Smooth muscle cell (in vitro differentiated cells): ENCODE measurements around the gene DIP2C. TPM values are rescaled to one million over a fixed set of nuclear protein-coding genes. Genes with fewer than 3 reads are reported as not detected.

Experiments
- DNase-seq: peaks from one replicate; lab custom pipeline; 2025; ENCODE audit not compliant: unreplicated experiment; lab: John Stamatoyannopoulos, UW
- H2AFZ ChIP-seq: fragments of 200-600 bp; sonication (generic); 2 replicates; pipeline ENCODE4 v1.6.0; 2016; ENCODE audit warnings: antibody characterized with exemption, low read depth, mild to moderate bottlenecking
- H3F3A ChIP-seq: fragments of 200-600 bp; sonication (generic); 2 replicates; pipeline ENCODE4 v1.6.0; 2017; ENCODE audit warnings: antibody characterized with exemption, low read depth
- H3K27ac ChIP-seq: fragments of 200-600 bp; sonication (generic); 2 replicates; pipeline ENCODE4 v1.5.1; 2016; ENCODE audit warnings: low read depth, mild to moderate bottlenecking
- H3K27me3 ChIP-seq: fragments of 200-600 bp; sonication (generic); 2 replicates; pipeline ENCODE4 v1.6.1; 2016; ENCODE audit warnings: low read depth, mild to moderate bottlenecking
- H3K36me3 ChIP-seq: fragments of 200-600 bp; sonication (generic); 2 replicates; pipeline ENCODE4 v1.5.1; 2016; ENCODE audit warnings: low read depth
- H3K4me1 ChIP-seq: fragments of 200-600 bp; sonication (generic); 2 replicates; pipeline ENCODE4 v1.5.1; 2016; ENCODE audit warnings: low read depth
- H3K4me2 ChIP-seq: fragments of 200-600 bp; sonication (generic); 2 replicates; pipeline ENCODE4 v1.6.0; 2016; ENCODE audit warnings: mild to moderate bottlenecking
- H3K4me3 ChIP-seq: fragments of 200-600 bp; sonication (generic); 2 replicates; pipeline ENCODE4 v1.5.1; 2016; ENCODE audit warnings: mild to moderate bottlenecking
- H3K79me2 ChIP-seq: fragments of 200-600 bp; sonication (generic); 2 replicates; pipeline ENCODE4 v1.6.0; 2016; ENCODE audit warnings: low read depth, mild to moderate bottlenecking
- H3K9ac ChIP-seq: fragments of 200-600 bp; sonication (generic); 2 replicates; pipeline ENCODE4 v1.6.0; 2016; ENCODE audit warnings: low read depth
- H3K9me3 ChIP-seq: fragments of 200-600 bp; sonication (generic); replicated peaks from 2 replicates; pipeline ENCODE4 v1.5.1; 2016; ENCODE audit warnings: low read depth
- H4K20me1 ChIP-seq: fragments of 200-600 bp; sonication (generic); 2 replicates; pipeline ENCODE4 v1.6.0; 2016; ENCODE audit warnings: low read depth
- CTCF ChIP-seq: fragments of 200-600 bp; sonication (generic); IDR thresholded peaks from 2 replicates; pipeline ENCODE4 v1.5.1; 2017; ENCODE audit warnings: borderline replicate concordance, mild to moderate bottlenecking, antibody characterized with exemption; ENCODE audit not compliant: insufficient read depth, poor library complexity, severe bottlenecking
- WGBS: methylation state at CpG from one replicate; pipeline ENCODE4 v1.1.7; 2016; ENCODE audit warnings: low lambda C conversion rate; 5-methylcytosine and 5-hydroxymethylcytosine counted together
- polyA plus RNA-seq: library from polyadenylated mRNA; unstranded; fragments of >200 nt; fragmentation: Nextera tagmentation; extraction: Ambion mirVana; gene quantifications from 2 replicates; pipeline ENCODE4 v1.2.1, GENCODE V29; 2016
- total RNA-seq: library from RNA; depleted of rRNA; stranded (reverse); fragments of >200 nt; gene quantifications from 2 replicates; pipeline ENCODE4 v1.2.3, GENCODE V29; 2014

DIP2C gene
- total and polyA plus RNA-seq, 2 experiments from 2014 or later: 14.9 to 15.3 TPM

DNA sequence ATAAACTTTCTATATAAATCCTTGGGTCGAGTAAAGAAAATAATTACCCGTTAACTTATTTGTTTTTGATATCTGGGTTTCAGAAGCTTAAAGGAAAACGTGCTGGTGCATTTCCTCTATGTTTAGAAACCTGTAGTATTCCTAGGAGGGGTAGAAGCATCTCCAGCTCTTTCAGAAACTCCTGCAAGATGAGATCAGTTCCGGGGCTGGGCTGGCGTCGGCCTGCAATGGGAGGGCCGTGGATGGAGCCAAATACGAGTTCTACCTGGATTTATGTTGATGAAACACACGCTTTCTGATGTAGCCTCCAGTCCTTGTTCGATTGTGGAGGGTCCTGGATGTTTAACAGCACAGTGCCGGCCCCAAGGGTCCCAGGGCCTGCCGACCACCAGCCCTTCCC lies 35.8 kb upstream of the DIP2C start:
- Histone ChIP-seq H3K79me2 (no peaks in the 10 kb centered on the region), H3F3A (no peaks in the 10 kb centered on the region), H3K9me3 (no peaks in the 10 kb centered on the region), H3K27ac (no peak overlapping the region), H3K36me3 (no peaks in the 10 kb centered on the region), H3K27me3 (no peaks in the 10 kb centered on the region), H4K20me1 (no peaks in the 10 kb centered on the region), H3K9ac (no peak overlapping the region), H3K4me3 (no peak overlapping the region), H3K4me1 (no peaks in the 10 kb centered on the region), H3K4me2 (no peak overlapping the region), H2AFZ (no peak overlapping the region)
- WGBS: 89% methylated on average over 12 of the region's 12 CpGs
- no peak for DNase-seq
- no peak for TF ChIP-seq CTCF

- Histone ChIP-seq H3K27ac (no peak overlapping the region), H3K4me3 (no peak overlapping the region), H3K79me2 (no peaks in the 10 kb centered on the region), H3F3A (no peaks in the 10 kb centered on the region), H2AFZ (no peak overlapping the region), H4K20me1 (no peaks in the 10 kb centered on the region), H3K27me3 (no peaks in the 10 kb centered on the region), H3K4me2 (no peak overlapping the region), H3K9me3 (no peaks in the 10 kb centered on the region), H3K9ac (no peak overlapping the region), H3K36me3 (no peaks in the 10 kb centered on the region), H3K4me1 (no peaks in the 10 kb centered on the region)
- DNase-seq: no peak
- TF ChIP-seq CTCF: no peak
- 93% methylated on average over 16 of the region's 16 CpGs for WGBS
These were observed 34.5 kb upstream of the DIP2C start for GRCh38 chr10:723973-724372.

DNA sequence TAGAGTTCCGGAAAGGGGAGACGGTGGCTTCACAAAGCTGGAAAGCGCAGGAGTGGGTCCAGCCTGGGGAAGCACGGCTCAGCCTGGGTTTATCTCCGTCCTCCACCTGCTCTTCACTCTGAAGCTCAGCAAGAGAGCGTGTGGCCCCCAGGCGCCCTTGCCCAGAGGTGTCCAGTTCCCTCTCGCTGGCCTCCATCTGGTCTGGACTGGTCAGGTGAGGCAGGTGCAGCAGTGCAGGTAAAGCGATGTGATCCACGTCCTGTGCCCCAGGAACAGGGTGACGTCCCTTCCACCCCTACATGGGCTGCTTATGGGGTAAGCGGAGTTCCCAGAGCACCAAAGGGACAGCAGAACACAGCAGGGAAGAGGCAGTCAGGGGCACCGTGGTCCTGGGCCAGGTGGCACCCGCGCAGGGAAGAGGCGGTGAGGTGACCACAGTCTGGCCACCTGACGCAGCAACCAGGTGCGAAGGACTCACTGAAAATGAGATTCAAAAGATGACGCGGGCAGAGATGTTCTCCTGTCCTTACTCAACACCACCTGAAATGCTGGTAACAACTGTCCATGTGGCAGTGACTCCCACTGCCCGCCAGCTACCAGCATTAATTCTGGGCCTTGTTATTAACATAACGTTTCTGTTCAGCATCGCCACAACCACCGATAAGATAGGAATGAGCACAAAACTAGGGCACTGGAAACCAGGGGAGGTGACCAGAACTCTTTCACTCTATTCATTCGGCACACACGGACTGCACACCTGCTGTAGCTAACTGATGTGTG lies 33.0 kb upstream of the DIP2C start:
- no peaks in the 10 kb centered on the region for H3K79me2 ChIP-seq
- H3K27me3 ChIP-seq: no peaks in the 10 kb centered on the region
- no peak overlapping the region for H3K9ac ChIP-seq
- H3K27ac ChIP-seq: no peak overlapping the region
- H3K9me3 ChIP-seq: no peaks in the 10 kb centered on the region
- H3K36me3 ChIP-seq: no peaks in the 10 kb centered on the region
- no peak for TF ChIP-seq CTCF
- H3F3A ChIP-seq: no peaks in the 10 kb centered on the region
- H3K4me2 ChIP-seq: no peak overlapping the region
- H2AFZ ChIP-seq: no peak overlapping the region
- WGBS: 93% methylated on average over 26 of the region's 26 CpGs
- no peak for DNase-seq
- H3K4me3 ChIP-seq: no peak overlapping the region
- no peaks in the 10 kb centered on the region for H4K20me1 ChIP-seq
- H3K4me1 ChIP-seq: no peaks in the 10 kb centered on the region
